HFFc6 (cell line): ENCODE data around the gene SMPD2. TPM values are rescaled to one million over a fixed set of nuclear protein-coding genes. Genes with fewer than 3 reads are reported as not detected.
A peak's percentile ranks its signal among the peaks of the same experiment; 100 is the strongest.

ENCODE experiments used
- DNase-seq: peaks from one replicate; pipeline ENCODE4 v3.0.0-alpha.2; 2018
- H3K27ac Mint-ChIP-seq: 2 replicates; pipeline ENCODE4 v1.8.0; 2020; ENCODE audit warnings: mild to moderate bottlenecking, mixed read lengths
- H3K27me3 Mint-ChIP-seq: 2 replicates; pipeline ENCODE4 v1.8.0; 2021; ENCODE audit warnings: mild to moderate bottlenecking, moderate library complexity, mixed read lengths; ENCODE audit not compliant: insufficient read depth
- H3K36me3 Mint-ChIP-seq: 2 replicates; pipeline ENCODE4 v1.8.0; 2021; ENCODE audit warnings: low read depth, mixed read lengths
- H3K4me1 Mint-ChIP-seq: 2 replicates; pipeline ENCODE4 v1.8.0; 2020; ENCODE audit warnings: low read depth, mixed read lengths
- H3K4me3 Mint-ChIP-seq: 2 replicates; pipeline ENCODE4 v1.8.0; 2020; ENCODE audit warnings: mild to moderate bottlenecking, moderate library complexity, mixed read lengths
- H3K9me3 Mint-ChIP-seq: 2 replicates; pipeline ENCODE4 v1.8.0; 2020; ENCODE audit warnings: mild to moderate bottlenecking, mixed read lengths
- CTCF ChIP-seq: fragments of 200-600 bp; sonication (generic); IDR thresholded peaks from 2 replicates; pipeline ENCODE4 v1.5.0; 2021; ENCODE audit warnings: antibody characterized with exemption, mild to moderate bottlenecking
- total RNA-seq, 6 experiments: library from RNA; stranded (reverse); fragmentation: NEBNext Ultra II Directional; extraction: Animal tissue kit (Norgen Biotek cat#: 25700); gene quantifications; 2 replicates in 1 of 6; 3 replicates in 5 of 6; pipeline ENCODE4 v1.2.3, GENCODE V29; 2021

Gene SMPD2
- total RNA-seq, 6 experiments from 2014 or later: 5.0 to 7.4 (median 5.7) TPM

GRCh38 chr6:109428889-109429477 lies 11.5 kb upstream of the SMPD2 start:
- no peak for TF ChIP-seq CTCF
- DNase-seq: no peak
- Mint-ChIP-seq H3K4me3 (no peak overlapping the region), H3K4me1 (peaks cover 20% of the 10 kb centered on the region), H3K27ac (no peak overlapping the region), H3K36me3 (no peaks in the 10 kb centered on the region), H3K9me3 (no peaks in the 10 kb centered on the region), H3K27me3 (no peaks in the 10 kb centered on the region; the same call in 1 of the 2 replicates)

GRCh38 chr6:109429496-109429895 lies 11.0 kb upstream of the SMPD2 start:
- Mint-ChIP-seq H3K36me3 (no peaks in the 10 kb centered on the region), H3K27me3 (no peaks in the 10 kb centered on the region; the same call in 1 of the 2 replicates), H3K9me3 (no peaks in the 10 kb centered on the region), H3K27ac (no peak overlapping the region), H3K4me1 (peaks cover 15% of the 10 kb centered on the region), H3K4me3 (no peak overlapping the region)
- TF ChIP-seq CTCF: no peak
- DNase-seq: no peak

GRCh38 chr6:109434456-109434855 lies 6.1 kb upstream of the SMPD2 start:
- DNase-seq: no peak
- Mint-ChIP-seq H3K27ac (no peak overlapping the region), H3K9me3 (no peaks in the 10 kb centered on the region), H3K36me3 (no peaks in the 10 kb centered on the region), H3K4me1 (peaks cover 4% of the 10 kb centered on the region), H3K4me3 (no peak overlapping the region), H3K27me3 (no peaks in the 10 kb centered on the region; the same call in 1 of the 2 replicates)
- TF ChIP-seq CTCF: no peak

GRCh38 chr6:109436041-109436440 lies 4.5 kb upstream of the SMPD2 start:
- Mint-ChIP-seq H3K9me3 (no peaks in the 10 kb centered on the region), H3K27me3 (peaks cover 4% of the 10 kb centered on the region; the same call in 1 of the 2 replicates), H3K4me1 (peaks cover 10% of the 10 kb centered on the region), H3K27ac (no peak overlapping the region), H3K4me3 (no peak overlapping the region), H3K36me3 (no peaks in the 10 kb centered on the region)
- DNase-seq: no peak
- TF ChIP-seq CTCF: no peak

- peak overlapping the region; percentile 95 for H3K4me3 Mint-ChIP-seq
- H3K36me3 Mint-ChIP-seq: peaks cover 20% of the 10 kb centered on the region
- no peak; the same call in 1 of the 2 replicates for TF ChIP-seq CTCF
- DNase-seq: no peak
- no peaks in the 10 kb centered on the region for H3K9me3 Mint-ChIP-seq
- H3K4me1 Mint-ChIP-seq: peaks cover 23% of the 10 kb centered on the region
- H3K27ac Mint-ChIP-seq: peak overlapping the region; percentile 90
- peaks cover 10% of the 10 kb centered on the region for H3K27me3 Mint-ChIP-seq
These were observed 719 bp downstream of the SMPD2 start for GRCh38 chr6:109441069-109441816.
